ENCODE data around the gene CLPSL2. TPM values are rescaled to one million over a fixed set of nuclear protein-coding genes. Genes with fewer than 3 reads are reported as not detected.
"Not testable (repeated sequence)": the region's sequence is repeated elsewhere in the genome, so short reads cannot be mapped to it uniquely, and the experiment has no call there.

The CLPSL2 gene, protein sequence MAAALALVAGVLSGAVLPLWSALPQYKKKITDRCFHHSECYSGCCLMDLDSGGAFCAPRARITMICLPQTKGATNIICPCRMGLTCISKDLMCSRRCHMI
- not detected in 2 replicates for total RNA-seq

DNA sequence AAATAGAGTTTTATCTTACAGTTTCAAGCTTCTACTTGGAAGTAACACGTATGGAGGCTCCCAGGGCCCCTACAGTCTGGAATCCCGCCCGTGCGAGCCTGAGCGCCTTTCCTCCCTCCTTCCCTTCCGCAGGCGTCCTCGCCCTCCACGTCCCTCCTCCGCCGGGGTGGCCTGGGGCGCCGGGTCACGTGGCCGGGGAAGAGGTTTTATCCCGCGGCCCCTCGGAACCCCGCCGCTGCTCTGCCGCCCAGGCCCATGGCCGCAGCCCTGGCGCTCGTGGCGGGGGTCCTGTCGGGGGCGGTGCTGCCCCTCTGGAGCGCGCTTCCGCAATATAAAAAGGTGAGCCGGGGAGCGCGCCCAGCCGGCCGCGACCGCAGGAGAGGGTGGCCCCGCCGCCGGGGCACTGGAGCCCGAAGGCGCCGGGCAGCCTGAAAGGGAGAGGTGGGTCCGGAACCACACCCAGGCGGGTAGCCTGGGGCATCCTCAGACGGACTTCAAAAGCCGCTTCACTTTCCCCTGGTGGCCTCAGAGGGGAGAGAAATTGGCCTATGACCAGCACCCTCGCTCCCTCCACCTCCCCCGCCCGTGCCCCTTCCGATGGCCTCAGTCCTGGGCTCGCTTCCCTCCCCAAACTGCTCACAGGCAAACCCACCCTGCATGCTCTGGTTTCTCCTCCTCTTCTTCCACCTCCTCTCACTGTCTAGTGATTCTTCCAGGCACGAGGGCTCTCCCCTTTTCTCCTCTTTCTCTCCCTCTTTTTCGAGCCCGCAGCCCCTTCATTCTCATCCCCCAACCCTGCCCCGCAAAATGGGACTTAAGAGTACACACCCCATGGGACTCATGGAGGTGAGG, at the start of gene CLPSL2:
Gene CLPSL2 (plus strand): TSS at position 235 of the 852 bp plus-strand sequence. CDS start 21 bp downstream, at position 256.
- intact Hi-C loops (cut with micrococcal nuclease), result no loop called here

DNA sequence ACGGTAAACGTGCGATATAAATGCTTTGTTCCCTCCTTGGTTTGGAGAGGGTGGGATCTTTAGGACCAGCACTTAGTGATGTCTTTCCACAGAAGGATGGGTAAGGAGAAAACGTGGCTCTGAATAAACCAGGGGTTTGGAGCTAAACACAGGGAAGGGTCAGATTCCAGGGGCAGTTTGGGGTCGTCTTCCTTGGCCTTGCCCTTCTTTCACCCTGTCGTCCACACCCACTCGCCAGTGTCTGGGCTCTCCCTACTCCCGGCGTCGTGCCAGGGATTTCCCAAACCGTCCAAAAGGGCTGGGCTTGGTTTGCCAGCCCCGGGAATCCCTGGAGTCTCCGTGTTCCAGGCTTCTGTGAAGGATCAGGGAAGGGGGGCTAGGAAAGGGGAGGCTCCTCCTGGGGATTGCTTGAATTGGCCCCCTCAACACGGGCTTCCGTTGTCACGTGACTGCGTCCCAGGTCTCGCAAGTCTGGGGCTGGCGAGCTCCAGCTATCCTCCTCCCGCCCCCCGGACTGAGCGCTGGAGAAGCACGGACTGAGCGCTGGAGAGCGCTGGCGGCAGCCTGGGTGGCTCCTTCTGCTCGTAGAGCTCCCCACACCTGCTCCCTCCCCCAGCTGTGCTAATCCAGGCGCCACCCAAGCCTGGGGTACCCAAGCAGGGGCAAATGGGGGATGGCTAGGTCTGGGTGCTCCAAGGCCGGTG, 49.0 kb upstream of the CLPSL2 start:
- intact Hi-C loops (cut with micrococcal nuclease), result loop anchor here (2.0 to 5.0 kb wide), 2 partner anchors 17 to 190 kb away; no protein-coding TSS in a partner anchor

DNA sequence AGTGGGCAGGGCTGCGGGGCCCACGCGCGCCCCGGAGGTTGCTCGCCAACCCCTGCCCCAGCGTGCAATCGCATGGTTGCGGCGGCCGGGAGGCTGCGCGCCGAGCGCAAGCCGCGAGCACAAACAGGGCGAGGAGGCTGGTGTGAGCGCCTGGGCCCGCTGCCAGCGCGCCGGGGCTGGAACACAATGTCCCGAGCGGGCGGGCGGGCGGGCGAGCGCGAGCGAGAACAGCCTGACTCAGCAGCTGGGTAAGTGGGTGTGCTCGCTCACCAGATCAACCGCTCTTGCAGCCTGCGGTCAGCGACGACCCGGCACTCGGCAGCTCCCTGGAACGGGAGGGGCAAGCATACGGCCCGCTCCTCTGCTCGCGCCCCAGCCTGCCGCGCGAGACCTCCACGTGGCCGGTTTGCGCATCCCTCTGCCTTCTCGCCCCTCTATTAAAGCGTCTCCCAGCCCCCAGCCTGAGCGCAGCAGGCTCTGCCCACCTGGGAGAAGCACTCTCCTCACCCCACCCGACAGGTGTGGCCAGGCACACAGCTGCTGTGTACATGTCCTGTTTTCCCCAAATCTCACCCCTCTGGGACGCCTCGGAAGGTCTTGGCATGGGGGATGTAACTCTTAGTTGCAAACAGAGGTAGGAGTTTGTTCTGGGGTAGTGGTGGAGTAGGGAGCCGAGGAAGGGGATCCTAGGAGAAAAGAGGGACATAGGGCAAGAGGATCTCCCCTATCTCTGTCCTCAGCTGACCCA, 48.3 kb upstream of the CLPSL2 start:
- intact Hi-C loops (cut with micrococcal nuclease), result loop anchor here (2.0 to 5.0 kb wide), 4 partner anchors 17 to 425 kb away; no protein-coding TSS in a partner anchor

DNA sequence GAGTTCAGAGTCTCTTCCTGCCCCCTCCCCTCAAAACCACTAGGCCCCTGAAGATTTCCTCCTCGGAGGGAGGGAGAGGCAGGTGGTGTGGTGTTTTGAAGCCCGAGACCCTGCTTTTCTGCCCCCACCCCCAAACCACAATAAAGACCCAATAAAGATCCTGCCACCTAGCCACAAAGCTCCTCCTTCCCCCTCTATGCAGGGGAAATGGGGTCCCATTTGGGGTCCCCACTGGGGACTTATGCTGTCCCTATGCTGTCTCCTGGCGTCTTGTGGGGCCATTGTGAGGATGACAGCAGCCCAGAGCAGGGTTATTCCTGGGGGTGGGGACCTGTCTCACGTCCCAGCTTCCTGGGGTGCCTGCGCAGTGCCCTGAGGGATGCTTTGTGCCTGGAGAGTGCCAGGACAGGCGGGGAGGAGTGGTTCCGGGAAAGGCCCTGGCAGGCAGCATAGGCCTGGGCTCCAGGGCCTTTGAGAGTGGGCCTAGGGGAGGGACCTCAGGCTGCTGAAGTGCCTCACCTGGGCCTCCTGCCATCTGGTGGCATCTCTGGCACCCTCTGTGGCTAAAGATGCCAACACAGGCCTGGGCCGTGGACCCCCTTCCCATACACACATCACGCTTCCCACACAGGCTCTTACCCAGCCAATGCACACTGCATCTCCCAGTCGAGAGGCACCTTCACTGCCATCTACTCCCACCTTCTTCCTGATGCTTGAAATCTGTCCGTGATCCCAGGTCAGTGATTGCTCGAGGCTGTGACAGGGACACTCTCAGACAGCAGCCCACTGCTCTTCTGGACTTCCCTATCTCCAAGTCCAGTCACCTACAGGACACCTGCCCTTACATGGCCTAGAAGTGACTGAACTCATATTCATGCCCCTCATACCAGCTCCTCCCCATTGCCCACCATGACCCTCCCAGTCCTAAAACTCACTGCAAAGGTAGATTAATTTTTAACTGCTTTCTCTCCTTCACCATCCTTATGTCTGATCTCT, 47.4 kb upstream of the CLPSL2 start:
- intact Hi-C loops (cut with micrococcal nuclease), result loop anchor here (2.0 to 5.0 kb wide), 3 partner anchors 128 to 426 kb away; no protein-coding TSS in a partner anchor

DNA sequence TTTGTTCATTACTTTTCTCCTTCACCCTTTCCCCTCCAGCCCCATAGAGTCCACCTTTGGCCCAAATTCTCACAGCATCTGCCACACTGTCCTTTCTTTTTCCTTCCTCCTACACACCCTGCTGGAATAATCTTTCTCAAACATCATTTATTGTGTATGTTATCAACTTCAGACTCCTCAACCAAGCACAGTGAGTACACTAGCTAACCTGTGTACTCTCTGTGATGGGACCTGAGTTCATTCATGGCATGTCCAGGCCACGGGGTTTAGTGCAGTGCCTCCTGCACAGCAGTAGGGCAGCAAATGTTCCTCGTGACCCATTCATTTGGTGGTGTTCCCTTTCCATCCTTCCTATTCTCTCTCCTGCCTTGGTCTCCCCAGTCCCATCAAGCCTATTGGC, 46.7 kb upstream of the CLPSL2 start:
- intact Hi-C loops (cut with micrococcal nuclease), result loop anchor here (2.0 to 5.0 kb wide), 3 partner anchors 129 to 427 kb away; no protein-coding TSS in a partner anchor

DNA sequence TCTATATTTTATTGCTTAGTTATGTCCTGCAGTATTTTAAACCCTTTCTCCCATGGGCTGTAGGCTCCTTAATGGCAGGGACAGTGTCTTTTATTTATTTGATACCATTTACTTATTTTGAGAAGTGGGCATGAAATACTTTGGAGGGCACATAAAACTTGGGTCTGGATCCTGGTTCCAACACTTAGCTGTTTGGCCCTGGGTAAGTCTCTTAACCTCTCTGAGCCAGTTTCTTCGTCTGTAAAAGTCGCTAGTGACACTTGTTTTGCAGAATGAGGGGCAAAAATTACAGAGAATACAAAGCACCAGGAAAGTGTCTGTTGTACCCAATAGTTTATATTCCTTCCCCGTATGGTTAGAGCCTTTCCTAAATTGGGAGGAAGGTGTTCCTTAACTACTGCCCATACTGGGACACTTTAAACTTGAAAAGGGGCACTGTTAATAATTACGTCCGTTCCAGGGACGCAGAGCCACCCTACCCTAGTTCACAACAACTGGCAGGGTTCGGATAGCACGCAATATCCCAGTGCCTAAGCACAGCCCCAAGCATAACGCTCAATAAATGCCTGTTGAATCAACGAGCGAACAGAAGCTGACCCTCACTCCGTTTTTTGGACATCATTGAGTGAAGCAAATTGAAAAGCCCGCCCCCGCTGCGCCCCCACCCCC, 45.5 kb upstream of the CLPSL2 start:
- intact Hi-C loops (cut with micrococcal nuclease), result loop anchor here (1.0 kb wide), 3 partner anchors 21 to 62 kb away; no protein-coding TSS in a partner anchor

DNA sequence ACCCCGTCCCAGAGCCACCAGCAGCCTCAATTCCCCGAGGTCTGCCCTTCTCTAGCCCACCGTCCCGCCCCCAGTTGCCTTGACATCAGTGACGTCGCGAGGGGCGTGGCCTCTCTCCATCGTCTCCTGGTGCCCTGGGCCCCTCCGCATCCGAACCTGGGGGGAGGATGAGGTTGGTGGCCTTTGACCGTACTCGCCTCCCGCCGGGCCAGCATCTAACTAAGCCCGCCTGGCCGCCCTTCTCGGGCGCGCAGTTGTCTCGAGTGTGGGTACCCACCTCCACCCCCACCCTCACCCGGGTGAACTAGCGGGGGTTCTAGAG, 45.0 kb upstream of the CLPSL2 start:
- intact Hi-C loops (cut with micrococcal nuclease), result loop anchor here (1.0 kb wide), 3 partner anchors 21 to 62 kb away; no protein-coding TSS in a partner anchor

DNA sequence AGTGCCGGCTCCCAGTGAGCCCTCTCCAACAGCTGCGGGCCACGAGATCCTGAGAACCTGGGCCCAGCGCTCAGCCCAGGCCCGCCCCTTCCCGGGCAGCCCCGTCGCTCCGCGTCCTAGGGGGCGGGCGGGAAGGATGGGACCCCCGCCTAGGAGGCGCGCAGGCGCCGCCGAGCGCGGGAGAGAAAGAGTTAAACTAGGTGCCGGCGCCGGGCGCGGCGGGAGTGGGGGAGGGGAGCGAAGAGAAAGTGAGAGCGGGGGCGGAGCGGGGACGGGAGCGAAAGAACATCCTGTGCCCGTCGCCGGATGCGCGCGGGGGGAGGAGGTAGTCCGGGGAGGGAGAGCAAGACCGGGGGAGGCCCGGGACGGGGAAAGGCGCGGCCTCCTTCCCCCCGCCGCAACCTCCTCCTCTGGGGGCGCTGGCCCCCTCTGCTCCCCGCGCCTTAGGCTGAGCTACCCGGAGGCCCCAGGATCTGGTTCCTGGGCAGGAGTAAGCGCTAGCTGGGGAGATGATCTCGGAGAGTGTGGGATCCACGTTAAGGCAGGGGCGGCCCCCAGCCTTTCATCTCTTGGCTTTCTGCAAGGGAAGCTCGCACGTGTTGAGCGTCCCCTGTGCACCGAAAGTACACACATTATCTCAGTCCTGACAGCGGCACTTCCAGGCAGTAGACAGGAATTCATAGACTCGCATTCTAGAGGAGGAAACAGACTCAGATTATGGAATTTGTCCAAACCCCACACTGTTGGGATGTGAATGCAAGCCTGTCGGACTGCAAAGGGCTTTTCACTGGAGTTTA, 44.5 kb upstream of the CLPSL2 start:
- intact Hi-C loops (cut with micrococcal nuclease), result loop anchor here (1.0 kb wide), 5 partner anchors 22 to 264 kb away; partner anchors contain the start of gene RPL10A

DNA sequence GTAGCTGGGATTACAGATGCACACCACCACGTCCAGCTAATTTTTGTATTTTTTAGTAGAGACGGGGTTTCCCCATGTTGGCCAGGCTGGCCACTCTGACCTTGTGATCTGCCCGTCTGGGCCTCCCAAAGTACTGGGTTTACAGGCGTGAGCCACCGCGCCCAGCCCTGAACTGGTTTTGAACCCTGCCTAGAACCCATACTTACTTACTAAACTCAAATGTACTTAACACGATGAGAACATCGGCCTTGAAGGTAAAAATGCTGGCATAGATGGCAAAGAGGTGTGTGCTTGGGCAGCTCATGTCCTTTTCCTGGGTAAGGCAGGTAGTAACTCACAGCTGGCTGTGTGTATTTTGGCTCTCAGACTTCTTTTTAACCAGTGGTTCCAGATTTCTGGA, 42.8 kb upstream of the CLPSL2 start:
- intact Hi-C loops (cut with micrococcal nuclease), result no loop called here

DNA sequence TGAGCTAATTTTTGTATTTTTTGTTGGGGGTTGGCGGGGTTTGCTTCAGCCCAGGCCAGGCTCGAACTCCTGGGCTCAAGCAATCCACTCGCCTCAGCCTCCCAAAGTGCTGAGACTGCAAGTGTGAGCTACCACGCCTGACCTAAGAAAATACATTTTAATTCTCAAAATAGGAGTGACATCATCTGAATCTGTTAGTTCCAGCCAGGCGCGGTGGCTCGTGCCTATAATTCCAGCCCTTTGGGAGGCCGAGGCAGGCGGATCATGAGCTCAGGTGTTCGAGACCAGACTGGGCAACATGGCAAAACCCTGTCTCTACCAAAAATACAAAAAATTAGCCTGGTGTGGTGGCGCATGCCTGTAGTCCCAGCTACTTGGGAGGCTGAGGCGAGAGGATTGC, 42.1 kb upstream of the CLPSL2 start:
- intact Hi-C loops (cut with micrococcal nuclease), result not testable (repeated sequence)

DNA sequence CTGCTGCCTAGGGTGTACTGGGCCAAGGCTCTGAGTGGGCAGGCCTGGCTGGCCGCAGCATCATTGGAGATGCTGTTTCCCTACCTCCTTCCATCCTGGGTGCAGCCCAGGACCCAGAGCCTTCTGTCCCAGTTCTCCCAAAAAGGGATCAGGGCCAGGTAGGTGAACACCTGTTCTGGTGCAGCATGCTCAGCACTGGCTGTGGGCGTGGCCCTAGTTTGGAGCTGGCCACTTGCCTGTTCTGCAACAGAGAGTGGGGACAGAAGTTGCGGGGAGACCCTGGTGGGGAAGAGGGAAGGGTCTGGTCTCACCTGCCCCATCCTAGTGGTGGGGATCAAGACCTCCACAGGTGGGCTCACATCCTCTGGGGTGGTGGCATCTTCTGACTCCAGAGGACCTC, 40.9 kb upstream of the CLPSL2 start:
- intact Hi-C loops (cut with micrococcal nuclease), result no loop called here

DNA sequence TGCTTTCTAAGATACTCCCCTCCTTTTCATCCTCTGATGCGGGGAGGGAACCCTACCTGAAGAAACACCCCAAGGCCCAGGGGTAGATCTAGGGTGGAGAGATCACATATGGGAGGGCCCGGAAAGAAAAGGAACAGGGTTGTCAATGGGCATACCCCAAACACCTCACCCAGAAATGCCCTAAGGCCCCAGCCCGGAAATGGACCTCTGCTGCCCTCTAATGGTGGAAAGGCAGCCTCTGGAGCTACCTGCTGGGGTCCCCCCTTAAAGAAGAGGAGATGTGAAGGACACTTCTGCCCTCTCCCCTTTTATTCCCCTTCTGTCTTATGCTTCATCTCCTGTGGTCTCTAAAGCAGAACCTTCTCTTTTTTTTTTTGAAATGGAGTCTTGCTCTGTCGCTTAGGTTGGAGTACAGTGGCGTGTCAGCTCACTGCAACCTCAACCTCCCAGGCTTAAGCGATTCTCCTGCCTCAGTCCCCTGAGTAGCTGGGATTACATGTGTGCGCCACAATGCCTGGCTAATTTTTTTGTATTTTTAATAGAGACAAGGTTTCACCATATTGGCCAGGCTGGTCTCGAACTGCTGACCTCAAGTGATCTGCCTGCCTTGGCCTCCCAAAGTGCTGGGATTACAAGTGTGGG, 40.0 kb upstream of the CLPSL2 start:
- intact Hi-C loops (cut with micrococcal nuclease), result loop anchor here (1.0 to 2.0 kb wide), 3 partner anchors 72 to 439 kb away; partner anchors contain the start of gene DEF6

DNA sequence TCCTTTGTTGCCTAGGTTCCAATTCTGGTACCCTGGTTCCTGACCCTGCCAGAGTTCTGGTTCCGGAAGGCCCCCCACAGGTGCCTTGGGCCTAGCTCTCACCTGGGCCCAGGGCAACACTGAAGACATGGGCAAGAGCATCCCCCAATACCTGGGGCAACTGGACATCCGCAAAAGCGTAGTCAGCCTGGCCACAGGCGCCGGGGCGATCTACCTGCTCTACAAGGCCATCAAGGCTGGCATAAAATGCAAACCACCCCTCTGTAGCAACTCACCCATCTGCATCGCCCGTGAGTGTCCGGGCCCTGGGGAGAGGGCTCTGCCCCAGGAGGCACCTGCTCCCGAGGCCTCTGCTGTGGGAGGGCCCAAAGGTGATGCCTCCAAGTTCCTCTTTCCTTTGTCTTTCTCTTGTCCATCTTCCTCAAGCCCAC, 39.4 kb upstream of the CLPSL2 start, which contains the start of gene ARMC12:
Gene ARMC12 (plus strand): TSS at position 51 of the 431 bp plus-strand sequence. CDS start 77 bp downstream, at position 128.
- intact Hi-C loops (cut with micrococcal nuclease), result loop anchor here (1.0 to 2.0 kb wide), 9 partner anchors 72 to 443 kb away; partner anchors contain the start of genes DEF6, PPARD and RPL10A

DNA sequence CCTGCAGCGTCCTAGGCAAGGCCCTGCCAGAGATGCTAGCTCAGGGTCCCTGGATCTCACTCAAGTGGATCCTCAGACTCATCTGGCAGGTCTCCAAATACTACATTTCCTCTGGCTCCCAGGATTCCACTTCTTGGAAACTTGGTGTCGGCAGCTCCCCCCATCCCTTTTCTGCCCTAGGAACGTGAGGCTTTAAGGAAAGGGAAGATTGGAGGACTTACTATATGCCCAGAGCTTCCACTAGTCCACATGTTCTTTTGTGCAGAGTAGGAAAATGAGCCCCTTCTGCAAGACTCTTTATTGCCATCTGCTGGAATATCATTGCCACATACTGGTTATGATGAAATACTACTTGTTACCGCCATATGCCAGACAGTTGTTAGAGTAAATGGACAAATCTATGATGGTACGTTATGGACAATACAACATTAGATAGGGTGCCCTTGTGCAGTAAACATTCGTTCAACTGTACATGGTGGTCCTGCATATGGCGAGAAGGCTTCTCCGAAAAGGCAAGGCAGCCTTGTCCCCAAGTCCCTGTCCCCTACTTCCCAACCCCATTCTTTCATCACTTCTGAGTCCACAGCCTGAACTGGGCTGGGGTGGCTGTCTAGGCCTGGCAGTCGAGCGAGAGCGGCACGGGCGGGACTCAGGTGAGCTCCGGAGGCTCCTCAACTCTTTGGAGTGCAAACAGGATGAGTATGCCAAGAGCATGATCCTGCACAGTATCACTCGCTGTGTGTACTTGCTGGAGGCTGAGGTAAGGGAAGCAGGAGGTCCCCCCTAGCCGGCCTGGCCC, 38.8 kb upstream of the CLPSL2 start:
- intact Hi-C loops (cut with micrococcal nuclease), result loop anchor here (1.0 to 2.0 kb wide), 7 partner anchors 73 to 443 kb away; partner anchors contain the start of genes PPARD and RPL10A

DNA sequence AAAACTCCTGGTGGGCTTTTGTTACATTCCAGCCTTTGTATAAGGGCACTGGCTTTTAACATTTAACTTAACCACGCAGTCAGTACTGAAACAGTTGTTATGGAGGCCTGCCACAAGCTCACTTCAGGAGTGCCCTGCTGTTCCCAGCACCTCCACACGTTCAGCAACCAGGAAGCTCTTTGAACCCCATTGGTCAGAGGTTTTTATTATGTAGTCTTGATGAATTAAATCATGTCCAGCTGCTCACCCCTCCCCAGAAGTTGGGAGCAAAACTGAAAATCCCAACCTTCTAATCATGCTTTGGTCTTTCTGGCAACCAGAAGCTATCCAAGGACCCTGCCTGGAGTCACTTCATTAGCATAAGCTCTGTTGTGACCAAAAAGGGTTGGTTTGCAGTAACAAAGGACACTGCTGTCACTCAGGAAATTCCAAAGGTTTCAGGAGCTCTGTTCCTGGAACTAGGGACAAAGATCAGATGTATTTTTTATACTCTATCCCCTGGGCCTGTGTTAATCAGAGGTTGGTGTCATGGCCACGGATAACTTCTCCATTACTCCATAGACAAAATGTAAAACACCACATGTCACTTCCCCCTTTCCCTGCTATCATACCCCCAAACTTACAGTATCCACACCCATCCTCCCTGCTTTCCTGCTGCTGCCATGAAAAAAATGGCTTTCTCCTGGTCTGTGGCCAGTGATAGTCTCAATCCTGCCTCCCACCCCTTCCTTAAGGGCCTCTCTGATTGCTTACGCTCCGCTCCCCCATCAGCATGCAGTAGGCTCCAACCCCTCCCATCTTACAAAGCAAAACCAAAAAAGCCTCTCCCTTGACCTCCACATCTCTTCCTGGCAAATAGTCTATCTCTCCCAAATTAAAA, 36.5 kb upstream of the CLPSL2 start:
- intact Hi-C loops (cut with micrococcal nuclease), result no loop called here

DNA sequence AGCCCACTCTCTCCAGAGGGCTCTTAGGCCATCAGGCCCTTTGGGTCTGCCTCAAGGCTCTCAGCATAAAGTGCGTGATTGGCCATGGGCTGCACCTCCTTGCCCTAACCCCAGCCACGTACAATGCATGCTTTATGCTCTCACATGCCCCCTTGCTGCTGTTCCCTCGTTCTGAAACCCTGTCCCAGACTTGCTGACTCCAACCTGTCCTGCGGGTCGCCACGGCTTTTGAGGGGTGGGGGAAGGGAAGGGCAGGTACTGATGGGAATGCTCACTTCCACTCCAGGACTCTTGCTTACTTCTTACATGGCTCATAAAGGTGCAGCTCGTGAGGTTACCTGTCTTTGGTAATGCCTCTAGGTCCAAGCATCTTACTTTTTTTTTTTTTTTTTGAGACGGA, 33.6 kb upstream of the CLPSL2 start:
- intact Hi-C loops (cut with micrococcal nuclease), result no loop called here

Data from T-helper 1 cell treated with Interleukin-12 subunit alpha and Interleukin-12 subunit beta and Interleukin-4 antibody, amounts not matched to agents 30 ng/mL and 1 ng/mL, for 36 hours (primary cell).